Activated T-cell treated with anti-CD3 and anti-CD28 coated beads, Interleukin-2, amount 50 U/mL, for 72 hours (primary cell): ENCODE data around the gene FGF19. TPM values are rescaled to one million over a fixed set of nuclear protein-coding genes. Genes with fewer than 3 reads are reported as not detected.

Experiments used
- ATAC-seq, 2 donors: fragments of 150-1000 bp; cut with Tn5 transposase; replicated peaks in 1 of 2; 2 replicates each; pipeline ENCODE4 v1.10.0; 2021; ENCODE audit warnings: moderate library complexity in 2 of 2, mild to moderate bottlenecking in 1 of 2
- DNase-seq, 2 donors: peaks; one replicate each; pipeline ENCODE4 v3.0.0; 2021 to 2022; ENCODE audit warnings: mixed read lengths in 1 of 2
- H3K27ac Mint-ChIP-seq: one replicate; pipeline ENCODE4 v1.8.0; 2022; ENCODE audit warnings: mild to moderate bottlenecking, moderate library complexity, mixed read lengths
- H3K27me3 Mint-ChIP-seq: one replicate; pipeline ENCODE4 v1.8.0; 2022; ENCODE audit warnings: low read depth, mixed read lengths
- H3K36me3 Mint-ChIP-seq, 2 donors: one replicate each; pipeline ENCODE4 v1.8.0; 2022; ENCODE audit warnings: mixed read lengths in 2 of 2, mild to moderate bottlenecking in 1 of 2; ENCODE audit not compliant: insufficient read depth in 2 of 2
- H3K4me1 Mint-ChIP-seq: one replicate; pipeline ENCODE4 v1.8.0; 2022; ENCODE audit warnings: low read depth, mixed read lengths
- H3K4me3 Mint-ChIP-seq, 2 donors: one replicate each; pipeline ENCODE4 v1.8.0; 2022; ENCODE audit warnings: mild to moderate bottlenecking in 2 of 2, mixed read lengths in 2 of 2, moderate library complexity in 2 of 2
- H3K9me3 Mint-ChIP-seq, 2 donors: one replicate each; pipeline ENCODE4 v1.8.0; 2022; ENCODE audit warnings: mixed read lengths in 2 of 2
- total RNA-seq, 2 donors: library from RNA; stranded (reverse); gene quantifications; one replicate each; pipeline ENCODE4 v1.2.3, GENCODE V29; 2022

The FGF19 gene
- total RNA-seq, 2 donors from 2014 or later, result 0.10 to 0.35 TPM

GRCh38 chr11:69669486-69669885 is 34.3 kb downstream of the FGF19 start:
- Mint-ChIP-seq H3K36me3 (peaks cover 0 to 6% of the 10 kb centered on the region in 2 donors), H3K27ac (no peak overlapping the region), H3K27me3 (no peaks in the 10 kb centered on the region), H3K4me3 (no peak overlapping the region), H3K4me1 (peaks cover 16% of the 10 kb centered on the region), H3K9me3 (no peaks in the 10 kb centered on the region)
- DNase-seq, result no peak
- ATAC-seq, result peak in 1 of 2 donors; percentile 16

GRCh38 chr11:69667619-69668604 is 35.9 kb downstream of the FGF19 start:
- H3K36me3 Mint-ChIP-seq, result peaks cover 0 to 8% of the 10 kb centered on the region in 2 donors
- DNase-seq, result no peak
- H3K4me3 Mint-ChIP-seq, result no peak overlapping the region
- peaks cover 3% of the 10 kb centered on the region for H3K4me1 Mint-ChIP-seq
- H3K27ac Mint-ChIP-seq, result no peak overlapping the region
- H3K27me3 Mint-ChIP-seq, result no peaks in the 10 kb centered on the region
- ATAC-seq, result no peak
- H3K9me3 Mint-ChIP-seq, result no peaks in the 10 kb centered on the region

- Mint-ChIP-seq H3K27me3 (no peaks in the 10 kb centered on the region), H3K36me3 (peaks cover 0 to 8% of the 10 kb centered on the region in 2 donors), H3K9me3 (no peaks in the 10 kb centered on the region), H3K27ac (no peak overlapping the region), H3K4me1 (no peaks in the 10 kb centered on the region), H3K4me3 (no peak overlapping the region)
- ATAC-seq (no peak), DNase-seq (no peak)
Observed at GRCh38 chr11:69666752-69667536, 36.9 kb downstream of the FGF19 start.

- Mint-ChIP-seq H3K9me3 (no peaks in the 10 kb centered on the region), H3K27me3 (no peaks in the 10 kb centered on the region), H3K36me3 (peaks cover 0 to 8% of the 10 kb centered on the region in 2 donors), H3K27ac (no peak overlapping the region), H3K4me1 (no peaks in the 10 kb centered on the region), H3K4me3 (no peak overlapping the region)
- ATAC-seq (no peak), DNase-seq (no peak)
Observed at GRCh38 chr11:69666261-69666660, 37.6 kb downstream of the FGF19 start.

- Mint-ChIP-seq H3K4me3 (no peak overlapping the region), H3K27me3 (no peaks in the 10 kb centered on the region), H3K27ac (no peak overlapping the region), H3K9me3 (no peaks in the 10 kb centered on the region), H3K4me1 (no peaks in the 10 kb centered on the region), H3K36me3 (peaks cover 0 to 8% of the 10 kb centered on the region in 2 donors)
- DNase-seq (no peak), ATAC-seq (no peak)
Observed at GRCh38 chr11:69665669-69666068, 38.2 kb downstream of the FGF19 start.

GRCh38 chr11:69664901-69665300 is 38.9 kb downstream of the FGF19 start:
- Mint-ChIP-seq H3K4me1 (no peaks in the 10 kb centered on the region), H3K27ac (no peak overlapping the region), H3K36me3 (peaks cover 0 to 5% of the 10 kb centered on the region in 2 donors), H3K9me3 (no peaks in the 10 kb centered on the region), H3K4me3 (no peak overlapping the region), H3K27me3 (no peaks in the 10 kb centered on the region)
- no peak for ATAC-seq
- DNase-seq, result no peak

- Mint-ChIP-seq H3K4me3 (no peak overlapping the region), H3K4me1 (no peaks in the 10 kb centered on the region), H3K36me3 (peaks cover 0 to 5% of the 10 kb centered on the region in 2 donors), H3K27me3 (no peaks in the 10 kb centered on the region), H3K27ac (no peak overlapping the region), H3K9me3 (no peaks in the 10 kb centered on the region)
- ATAC-seq (no peak), DNase-seq (no peak)
Observed at GRCh38 chr11:69664103-69664775, 39.6 kb downstream of the FGF19 start.

GRCh38 chr11:69663326-69663725 is 40.5 kb downstream of the FGF19 start:
- Mint-ChIP-seq H3K4me1 (no peaks in the 10 kb centered on the region), H3K36me3 (peaks cover 0 to 3% of the 10 kb centered on the region in 2 donors), H3K4me3 (no peak overlapping the region), H3K9me3 (no peaks in the 10 kb centered on the region), H3K27ac (no peak overlapping the region), H3K27me3 (no peaks in the 10 kb centered on the region)
- DNase-seq, result no peak
- ATAC-seq, result no peak

- DNase-seq (no peak), ATAC-seq (no peak)
- Mint-ChIP-seq H3K4me1 (no peaks in the 10 kb centered on the region), H3K4me3 (no peak overlapping the region), H3K9me3 (no peaks in the 10 kb centered on the region), H3K36me3 (peaks cover 0 to 2% of the 10 kb centered on the region in 2 donors), H3K27ac (no peak overlapping the region), H3K27me3 (no peaks in the 10 kb centered on the region)
Observed at GRCh38 chr11:69662806-69663205, 41.0 kb downstream of the FGF19 start.

GRCh38 chr11:69662021-69662698 is 41.7 kb downstream of the FGF19 start:
- H3K4me3 Mint-ChIP-seq, result no peak overlapping the region
- H3K4me1 Mint-ChIP-seq, result no peaks in the 10 kb centered on the region
- H3K27me3 Mint-ChIP-seq, result no peaks in the 10 kb centered on the region
- H3K9me3 Mint-ChIP-seq, result no peaks in the 10 kb centered on the region
- H3K36me3 Mint-ChIP-seq, result peaks cover 0 to 1% of the 10 kb centered on the region in 2 donors
- no peak for DNase-seq
- H3K27ac Mint-ChIP-seq, result no peak overlapping the region
- no peak for ATAC-seq

GRCh38 chr11:69661413-69661715 is 42.5 kb downstream of the FGF19 start:
- H3K27me3 Mint-ChIP-seq, result no peaks in the 10 kb centered on the region
- no peaks in the 10 kb centered on the region for H3K4me1 Mint-ChIP-seq
- DNase-seq (no peak), ATAC-seq (no peak)
- no peaks in the 10 kb centered on the region for H3K9me3 Mint-ChIP-seq
- H3K36me3 Mint-ChIP-seq, result peaks cover 0 to 1% of the 10 kb centered on the region in 2 donors
- no peak overlapping the region for H3K4me3 Mint-ChIP-seq
- H3K27ac Mint-ChIP-seq, result no peak overlapping the region

- DNase-seq (no peak), ATAC-seq (no peak)
- H3K36me3 Mint-ChIP-seq, result peaks cover 0 to 1% of the 10 kb centered on the region in 2 donors
- H3K27me3 Mint-ChIP-seq, result no peaks in the 10 kb centered on the region
- no peaks in the 10 kb centered on the region for H3K9me3 Mint-ChIP-seq
- H3K4me3 Mint-ChIP-seq, result no peak overlapping the region
- no peak overlapping the region for H3K27ac Mint-ChIP-seq
- H3K4me1 Mint-ChIP-seq, result no peaks in the 10 kb centered on the region
Observed at GRCh38 chr11:69660001-69660500, 43.8 kb downstream of the FGF19 start.
